HepG2 (cell line): ENCODE data around the gene TMEM174. TPM values are rescaled to one million over a fixed set of nuclear protein-coding genes. Genes with fewer than 3 reads are reported as not detected.

ENCODE experiments used
- ATAC-seq: fragments of 200-7000 bp; cut with Tn5 transposase; 3 replicates; pipeline ENCODE4 v1.9.1; 2020; ENCODE audit warnings: mild to moderate bottlenecking, moderate library complexity
- BruUV-seq: library from RNA; stranded (reverse); fragments of 400-500 nt; replicated peaks from 2 replicates; lab custom pipeline; 2021; lab: Mats Ljungman, UMichigan
- CTCF ChIA-PET: fragments of 300-600 bp; formaldehyde crosslinking; extraction: SDS; loops from one replicate; lab custom pipeline; 2021; ENCODE audit warnings: low total read pairs, inconsistent platforms, low intra/inter-chr PET ratio; lab: Yijun Ruan, JAX
- POLR2A ChIA-PET: fragments of 350-600 bp; sonication (Branson Sonifier 250); formaldehyde crosslinking; loops from one replicate; lab custom pipeline; 2020; ENCODE audit warnings: antibody characterized with exemption, inconsistent platforms; lab: Yijun Ruan, JAX
- DNase-seq: peaks from one replicate; pipeline ENCODE4 v3.0.0-alpha.2; 2015; ENCODE audit warnings: low spot score
- FAIRE-seq: peaks from 3 replicates; lab custom pipeline; 2011; peaks lifted over from hg19 to GRCh38; lab: Jason Lieb, UNC
- H2AFZ ChIP-seq: one replicate; pipeline ENCODE4 v1.6.1; 2011; ENCODE audit warnings: low read length, inconsistent platforms
- H3K27ac ChIP-seq: fragments of 300-600 bp; 3 replicates; pipeline ENCODE4 v1.8.0; 2011; ENCODE audit warnings: mixed run types, mild to moderate bottlenecking, mixed read lengths, low read length, inconsistent platforms; ENCODE audit not compliant: insufficient read depth; ENCODE audit errors: extremely low read length
- H3K27me3 ChIP-seq, 2 experiments: fragments of 200-600 bp in 1 of 2; 2 replicates in 1 of 2; 3 replicates in 1 of 2; pipeline versions ENCODE4 v1.6.0 to v1.8.0; 2011; ENCODE audit warnings: low read length in 2 of 2, mild to moderate bottlenecking in 2 of 2, moderate library complexity in 2 of 2, inconsistent platforms in 1 of 2; ENCODE audit not compliant: insufficient read depth in 2 of 2, control insufficient read depth in 1 of 2
- H3K36me3 ChIP-seq, 2 experiments: fragments of 200-600 bp in 1 of 2; replicated peaks in 1 of 2; 2 replicates in 1 of 2; 3 replicates in 1 of 2; pipeline versions ENCODE4 v1.5.1 to v1.8.0; 2011; ENCODE audit warnings: low read length in 2 of 2, inconsistent platforms in 1 of 2; ENCODE audit not compliant: insufficient read depth in 2 of 2, control insufficient read depth in 1 of 2
- H3K4me1 ChIP-seq: 2 replicates; pipeline ENCODE4 v1.5.1; 2012; ENCODE audit warnings: low read length, inconsistent platforms; ENCODE audit not compliant: insufficient read depth
- H3K4me2 ChIP-seq: 2 replicates; pipeline ENCODE4 v1.6.0; 2011; ENCODE audit warnings: low read depth, low read length, inconsistent platforms
- H3K4me3 ChIP-seq, 3 experiments: fragments of 200-600 bp in 1 of 3; sonication (generic), shearing (Covaris generic) in 1 of 3; replicated peaks in 1 of 3; 2 replicates each; pipeline ENCODE4 v1.5.1; 2011 to 2016; ENCODE audit warnings: low read length in 3 of 3, inconsistent platforms in 2 of 3, low read depth in 2 of 3, mild to moderate bottlenecking in 2 of 3, control low read depth in 1 of 3, mixed read lengths in 1 of 3; ENCODE audit not compliant: insufficient read depth in 1 of 3
- H3K79me2 ChIP-seq: one replicate; pipeline ENCODE4 v1.6.1; 2011; ENCODE audit warnings: low read length, inconsistent platforms; ENCODE audit not compliant: insufficient read depth
- H3K9ac ChIP-seq: 2 replicates; pipeline ENCODE4 v1.6.0; 2011; ENCODE audit warnings: mild to moderate bottlenecking, low read depth, low read length, inconsistent platforms; ENCODE audit not compliant: insufficient read depth
- H3K9me3 ChIP-seq: 2 replicates; pipeline ENCODE4 v1.5.1; 2012; ENCODE audit warnings: mild to moderate bottlenecking, low read length
- H4K20me1 ChIP-seq: 2 replicates; pipeline ENCODE4 v1.6.0; 2011; ENCODE audit warnings: inconsistent platforms, mild to moderate bottlenecking, low read length, moderate library complexity; ENCODE audit not compliant: insufficient read depth
- EED ChIP-seq: sonication (generic); formaldehyde crosslinking; IDR thresholded peaks from 2 replicates; pipeline ENCODE4 v1.5.0; 2020; ENCODE audit warnings: mild to moderate bottlenecking, missing genetic modification reagents
- IRF9 ChIP-seq: sonication (generic); formaldehyde crosslinking; IDR thresholded peaks from 2 replicates; pipeline ENCODE4 v1.8.0; 2022; ENCODE audit warnings: missing genetic modification reagents, mild to moderate bottlenecking, borderline replicate concordance
- KLF6 ChIP-seq: IDR thresholded peaks from 2 replicates; pipeline ENCODE4 v1.8.0; 2016; ENCODE audit warnings: missing biosample characterization, missing genetic modification reagents
- NFYC ChIP-seq: IDR thresholded peaks from 2 replicates; pipeline ENCODE4 v1.6.1; 2016; ENCODE audit warnings: missing genetic modification reagents, missing compliant biosample characterization
- SIX1 ChIP-seq: sonication (generic); formaldehyde crosslinking; IDR thresholded peaks from 2 replicates; pipeline ENCODE4 v1.4.0; 2020; ENCODE audit warnings: missing genetic modification reagents, borderline replicate concordance
- XRCC5 ChIP-seq: fragments of 200-400 bp; formaldehyde crosslinking; optimal IDR thresholded peaks from 2 replicates; pipeline ENCODE3; 2017; ENCODE audit warnings: mild to moderate bottlenecking, low read length
- ZNF704 ChIP-seq: sonication (generic); formaldehyde crosslinking; IDR thresholded peaks from 2 replicates; pipeline ENCODE4 v1.8.1; 2023; ENCODE audit warnings: mild to moderate bottlenecking, inconsistent platforms, moderate library complexity, missing genetic modification reagents, borderline replicate concordance
- ZNF780A ChIP-seq: sonication (generic); formaldehyde crosslinking; IDR thresholded peaks from 2 replicates; pipeline ENCODE4 v1.8.0; 2022; ENCODE audit warnings: mild to moderate bottlenecking, missing genetic modification reagents, moderate library complexity
- WGBS: methylation state at CpG from one replicate; pipeline ENCODE4 v1.1.6; 2017; ENCODE audit warnings: low lambda C conversion rate; 5-methylcytosine and 5-hydroxymethylcytosine counted together
- in situ Hi-C: cut with HindIII; loops from 2 replicates; pipeline ENCODE4 v1.10.0; 2017; ENCODE audit warnings: low pct_unique_long_range_greater_than_20kb; ENCODE audit not compliant: extremely low pct_ligation_motif_present
- intact Hi-C: fragments of 100-400 bp; cut with micrococcal nuclease; formaldehyde crosslinking; loops from one replicate; pipeline ENCODE4 v1.10.0; 2022; ENCODE audit not compliant: unreplicated experiment
- polyA plus RNA-seq, 8 experiments: library from polyadenylated mRNA; depleted of rRNA in 3 of 8; stranded (reverse) in 7 of 8; unstranded in 1 of 8; fragments of >200 nt; fragmentation: Illumina TruSeq in 4 of 8; extraction: Trizol in 4 of 8; gene quantifications; 2 replicates each; pipeline versions ENCODE4 v1.2.1 to v1.2.3, GENCODE V29; 2011 to 2016; ENCODE audit warnings: low read depth in 4 of 8, missing spikeins in 1 of 8, mixed read lengths in 1 of 8; ENCODE audit not compliant: insufficient read depth in 1 of 8
- total RNA-seq, 5 experiments: library from RNA; depleted of rRNA; stranded (reverse); fragments of >200 nt; fragmentation: Illumina TruSeq; extraction: Trizol; gene quantifications; 2 replicates each; pipeline ENCODE4 v1.2.3, GENCODE V29; 2016; ENCODE audit warnings: low read depth in 1 of 5
- TF ChIP-seq, protein P1 (sequence below): sonication (generic); formaldehyde crosslinking; conservative IDR thresholded peaks from 2 replicates; pipeline ENCODE4 v1.8.0; 2022; ENCODE audit warnings: missing genetic modification reagents

Gene TMEM174
- total and polyA plus RNA-seq, 2 of the 13 experiments (the other 11 are each of a cell fraction or from before 2014, with no cell fraction given): not detected

- intact Hi-C loops: no loop called here
- ATAC-seq (no peak; the same call in 2 of the 3 replicates), DNase-seq (no peak), FAIRE-seq (no peak)
- Histone ChIP-seq H3K4me2 (no peak overlapping the region), H3K27me3 (peaks cover 0 to 30% of the 10 kb centered on the region in 2 experiments; a peak in 4 of 5 replicates), H3K9ac (no peak overlapping the region), H4K20me1 (no peaks in the 10 kb centered on the region), H2AFZ (no peak overlapping the region), H3K36me3 (no peaks in the 10 kb centered on the region), H3K4me1 (no peaks in the 10 kb centered on the region), H3K4me3 (no peak overlapping the region), H3K27ac (no peak overlapping the region), H3K79me2 (no peaks in the 10 kb centered on the region), H3K9me3 (no peaks in the 10 kb centered on the region)
- ChIA-PET CTCF (no interaction called here), POLR2A (no interaction called here)
- BruUV-seq: no TSS peak
- in situ Hi-C loops: no loop called here
- 3% methylated on average over 3 of the region's 3 CpGs for WGBS
- TF ChIP-seq SIX1 (CRISPR knock-in tag) (no peak), ZNF780A (no peak), KLF6 (CRISPR knock-in tag) (no peak), ZNF704 (no peak), NFYC (no peak), IRF9 (CRISPR knock-in tag) (no peak), XRCC5 (no peak), EED (CRISPR knock-in tag) (no peak)
- TF ChIP-seq, protein P1, sequence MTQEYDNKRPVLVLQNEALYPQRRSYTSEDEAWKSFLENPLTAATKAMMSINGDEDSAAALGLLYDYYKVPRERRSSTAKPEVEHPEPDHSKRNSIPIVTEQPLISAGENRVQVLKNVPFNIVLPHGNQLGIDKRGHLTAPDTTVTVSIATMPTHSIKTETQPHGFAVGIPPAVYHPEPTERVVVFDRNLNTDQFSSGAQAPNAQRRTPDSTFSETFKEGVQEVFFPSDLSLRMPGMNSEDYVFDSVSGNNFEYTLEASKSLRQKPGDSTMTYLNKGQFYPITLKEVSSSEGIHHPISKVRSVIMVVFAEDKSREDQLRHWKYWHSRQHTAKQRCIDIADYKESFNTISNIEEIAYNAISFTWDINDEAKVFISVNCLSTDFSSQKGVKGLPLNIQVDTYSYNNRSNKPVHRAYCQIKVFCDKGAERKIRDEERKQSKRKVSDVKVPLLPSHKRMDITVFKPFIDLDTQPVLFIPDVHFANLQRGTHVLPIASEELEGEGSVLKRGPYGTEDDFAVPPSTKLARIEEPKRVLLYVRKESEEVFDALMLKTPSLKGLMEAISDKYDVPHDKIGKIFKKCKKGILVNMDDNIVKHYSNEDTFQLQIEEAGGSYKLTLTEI (CRISPR knock-in tag): no peak
Measured at GRCh38 chr5:73131711-73132425, 41.1 kb upstream of the TMEM174 start.
